GM23338 (cell line): ENCODE results near the gene CTNNA1. TPM values are rescaled to one million over a fixed set of nuclear protein-coding genes. Genes with fewer than 3 reads are reported as not detected.
"Not testable (repeated sequence)": the region's sequence is repeated elsewhere in the genome, so short reads cannot be mapped to it uniquely, and the experiment has no call there.

Source experiments
- ATAC-seq: fragments of 200-7000 bp; cut with Tn5 transposase; 3 replicates; pipeline ENCODE4 v1.9.1; 2020
- DNase-seq: peaks from one replicate; pipeline ENCODE4 v3.0.0-alpha.2; 2015; ENCODE audit warnings: low spot score
- H2AFZ ChIP-seq: fragments of 200-600 bp; sonication (generic); 2 replicates; pipeline ENCODE4 v1.8.0; 2016; ENCODE audit warnings: antibody characterized with exemption, mild to moderate bottlenecking, moderate library complexity
- H3F3A ChIP-seq: fragments of 200-600 bp; sonication (generic); replicated peaks from 2 replicates; pipeline ENCODE4 v1.8.0; 2017; ENCODE audit warnings: antibody characterized with exemption, mixed run types, low read depth
- H3K27ac ChIP-seq: fragments of 200-600 bp; sonication (generic); 2 replicates; pipeline ENCODE4 v1.6.1; 2016; ENCODE audit warnings: low read depth
- H3K27me3 ChIP-seq: fragments of 200-600 bp; sonication (generic); 2 replicates; pipeline ENCODE4 v1.8.0; 2016; ENCODE audit warnings: mild to moderate bottlenecking, mixed run types, moderate library complexity; ENCODE audit not compliant: insufficient read depth
- H3K36me3 ChIP-seq: fragments of 200-600 bp; sonication (generic); 2 replicates; pipeline ENCODE4 v1.8.0; 2016; ENCODE audit warnings: mild to moderate bottlenecking; ENCODE audit not compliant: insufficient read depth
- H3K4me1 ChIP-seq: fragments of 200-600 bp; sonication (generic); 2 replicates; pipeline ENCODE4 v1.8.0; 2016; ENCODE audit warnings: mild to moderate bottlenecking, moderate library complexity; ENCODE audit not compliant: insufficient read depth
- H3K4me2 ChIP-seq: fragments of 200-600 bp; sonication (generic); 2 replicates; pipeline ENCODE4 v1.7.1; 2017; ENCODE audit warnings: mixed run types
- H3K4me3 ChIP-seq: fragments of 200-600 bp; sonication (generic); 2 replicates; pipeline ENCODE4 v1.6.1; 2016; ENCODE audit warnings: mixed run types
- H3K79me2 ChIP-seq: fragments of 200-600 bp; sonication (generic); replicated peaks from 2 replicates; pipeline ENCODE4 v1.8.0; 2017; ENCODE audit warnings: mild to moderate bottlenecking; ENCODE audit not compliant: insufficient read depth
- H3K9me2 ChIP-seq: fragments of 200-600 bp; sonication (generic); 2 replicates; pipeline ENCODE4 v1.8.0; 2017; ENCODE audit not compliant: insufficient read depth
- H4K20me1 ChIP-seq: fragments of 200-600 bp; sonication (generic); replicated peaks from 2 replicates; pipeline ENCODE4 v1.8.0; 2017; ENCODE audit warnings: mild to moderate bottlenecking; ENCODE audit not compliant: insufficient read depth
- H3K27ac Mint-ChIP-seq: 2 replicates; pipeline ENCODE4 v1.8.0; 2020; ENCODE audit warnings: inconsistent platforms, mild to moderate bottlenecking, moderate library complexity, mixed read lengths
- H3K27me3 Mint-ChIP-seq: 3 replicates; pipeline ENCODE4 v1.8.0; 2022; ENCODE audit warnings: low read depth, mild to moderate bottlenecking, moderate library complexity, mixed read lengths, inconsistent platforms; ENCODE audit not compliant: insufficient read depth, poor library complexity
- H3K36me3 Mint-ChIP-seq: 3 replicates; pipeline ENCODE4 v1.8.0; 2021; ENCODE audit warnings: low read depth, mild to moderate bottlenecking, inconsistent platforms, moderate library complexity, mixed read lengths
- H3K4me1 Mint-ChIP-seq: 3 replicates; pipeline ENCODE4 v1.8.0; 2020; ENCODE audit warnings: mild to moderate bottlenecking, inconsistent platforms, mixed read lengths
- H3K4me3 Mint-ChIP-seq: 3 replicates; pipeline ENCODE4 v1.8.0; 2021; ENCODE audit warnings: moderate library complexity, mild to moderate bottlenecking, inconsistent platforms, mixed read lengths
- H3K9me3 Mint-ChIP-seq: 3 replicates; pipeline ENCODE4 v1.8.0; 2020; ENCODE audit warnings: moderate library complexity, mild to moderate bottlenecking, inconsistent platforms, mixed read lengths
- CREB1 ChIP-seq: fragments of 250-450 bp; sonication (Bioruptor Pico); IDR thresholded peaks from 2 replicates; pipeline ENCODE4 v1.5.0; 2020; ENCODE audit warnings: low read depth, mild to moderate bottlenecking, moderate library complexity
- CTCF ChIP-seq, 2 experiments: fragments of 200-600 bp in 1 of 2; sonication (generic) in 1 of 2; conservative IDR thresholded peaks; 2 replicates each; pipeline versions ENCODE4 v1.5.1 to v1.6.1; 2016 to 2017; ENCODE audit warnings: antibody characterized with exemption in 2 of 2, low read depth in 2 of 2, mild to moderate bottlenecking in 2 of 2, moderate library complexity in 1 of 2
- EZH2phosphoT487 ChIP-seq: fragments of 200-600 bp; sonication (generic); IDR thresholded peaks from one replicate; pipeline ENCODE4 v1.8.1; 2018; ENCODE audit warnings: antibody characterized with exemption; ENCODE audit not compliant: unreplicated experiment
- JUNB ChIP-seq: IDR thresholded peaks from one replicate; pipeline ENCODE4 v1.6.1; 2016; ENCODE audit warnings: antibody characterized with exemption; ENCODE audit not compliant: unreplicated experiment
- NANOG ChIP-seq: IDR thresholded peaks from 2 replicates; pipeline ENCODE4 v1.6.1; 2016; ENCODE audit warnings: antibody characterized with exemption, borderline replicate concordance
- POLR2AphosphoS5 ChIP-seq: IDR thresholded peaks from 2 replicates; pipeline ENCODE4 v1.6.1; 2016; ENCODE audit warnings: antibody characterized with exemption, low read depth
- STAT1 ChIP-seq: IDR thresholded peaks from one replicate; pipeline ENCODE4 v1.6.1; 2016; ENCODE audit warnings: antibody characterized with exemption; ENCODE audit not compliant: unreplicated experiment
- ZNF114 ChIP-seq: fragments of 250-450 bp; sonication (Bioruptor Pico); IDR thresholded peaks from 2 replicates; pipeline ENCODE4 v1.5.0; 2020; ENCODE audit warnings: mild to moderate bottlenecking, moderate library complexity
- ZNF331 ChIP-seq: fragments of 250-450 bp; sonication (Bioruptor Pico); IDR thresholded peaks from 2 replicates; pipeline ENCODE4 v1.5.0; 2020; ENCODE audit warnings: low read depth, mild to moderate bottlenecking, moderate library complexity
- ZNF462 ChIP-seq: fragments of 250-450 bp; sonication (Bioruptor Pico); IDR thresholded peaks from 2 replicates; pipeline ENCODE4 v1.5.0; 2020; ENCODE audit warnings: mild to moderate bottlenecking, moderate library complexity
- polyA plus RNA-seq: library from polyadenylated mRNA; unstranded; fragments of >200 nt; fragmentation: Nextera tagmentation; extraction: Ambion mirVana; gene quantifications from 2 replicates; pipeline ENCODE4 v1.2.1, GENCODE V29; 2016
- total RNA-seq: library from RNA; depleted of rRNA; stranded (reverse); fragments of >200 nt; shearing (Covaris generic); gene quantifications from 2 replicates; pipeline ENCODE4 v1.2.3, GENCODE V29; 2014
- TF ChIP-seq, protein P1 (sequence below): IDR thresholded peaks from one replicate; pipeline ENCODE4 v1.6.1; 2018; ENCODE audit warnings: antibody characterized with exemption; ENCODE audit not compliant: unreplicated experiment

CTNNA1 gene
- total and polyA plus RNA-seq, 2 experiments from 2014 or later = 111 to 348 TPM

DNA sequence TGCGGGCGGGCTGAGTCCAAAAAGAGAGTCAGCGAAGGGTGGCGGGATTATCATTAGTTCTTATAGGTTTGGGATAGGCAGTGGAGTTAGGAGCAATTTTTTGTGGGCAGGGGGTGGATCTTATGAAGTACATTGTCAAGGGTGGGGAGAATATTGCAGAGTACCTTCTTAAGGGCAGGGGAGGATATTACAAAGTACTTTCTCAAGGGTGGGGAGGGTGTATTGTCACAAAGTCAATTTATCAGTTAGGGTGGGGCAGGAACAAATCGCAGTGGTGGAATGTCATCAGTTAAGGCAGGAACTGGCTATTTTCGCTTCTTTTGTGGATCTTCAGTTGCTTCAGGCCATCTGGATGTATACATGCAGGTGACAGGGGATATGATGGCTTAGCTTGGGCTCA is 81.6 kb downstream of the CTNNA1 start:
- not testable (repeated sequence) for H4K20me1 ChIP-seq, H3F3A ChIP-seq, H3K27me3 ChIP-seq, H3K9me3 Mint-ChIP-seq, H3K9me2 ChIP-seq, H2AFZ ChIP-seq, DNase-seq, H3K36me3 ChIP-seq, ATAC-seq
- Mint-ChIP-seq H3K4me3 (peak overlapping the region; percentile 60), H3K4me1 (peaks cover 77% of the 10 kb centered on the region), H3K27ac (peak overlapping the region; percentile 95), H3K27me3 (peaks cover 11% of the 10 kb centered on the region), H3K36me3 (peaks cover 11% of the 10 kb centered on the region; the same call in 2 of the 3 replicates)
- Histone ChIP-seq H3K4me1 (peaks cover 78% of the 10 kb centered on the region), H3K27ac (peak overlapping the region; percentile 88), H3K79me2 (peaks cover 63% of the 10 kb centered on the region), H3K4me3 (peak overlapping the region; percentile 28; the same call in 1 of the 2 replicates), H3K4me2 (peak overlapping the region; percentile 56)

DNA sequence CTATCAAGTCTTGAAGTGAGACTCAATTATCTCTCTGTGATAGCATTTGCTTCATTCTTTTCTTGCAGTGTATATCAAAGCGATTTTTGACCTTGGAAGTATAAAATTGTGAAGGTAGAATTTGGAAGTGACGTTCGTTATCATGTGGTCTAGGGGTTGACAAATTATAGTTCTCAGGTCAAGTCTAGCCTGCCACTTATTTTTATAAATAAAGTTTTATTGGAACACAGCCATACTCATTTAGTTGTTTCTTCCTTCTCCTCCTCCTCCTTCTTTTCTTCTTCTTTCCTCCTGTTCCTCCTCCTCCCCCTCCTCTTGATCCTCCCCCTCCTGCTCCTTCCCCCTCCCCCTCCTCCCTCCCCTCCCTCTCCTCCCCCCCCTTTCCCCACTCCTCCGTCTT is 83.9 kb downstream of the CTNNA1 start:
- DNase-seq (peak; percentile 20), ATAC-seq (no peak)
- Mint-ChIP-seq H3K36me3 (no peaks in the 10 kb centered on the region), H3K27me3 (peaks cover 7% of the 10 kb centered on the region), H3K4me3 (no peak overlapping the region), H3K4me1 (peaks cover 61% of the 10 kb centered on the region), H3K9me3 (no peaks in the 10 kb centered on the region; the same call in 2 of the 3 replicates), H3K27ac (no peak overlapping the region)
- Histone ChIP-seq H3K4me1 (peaks cover 61% of the 10 kb centered on the region), H3K36me3 (no peaks in the 10 kb centered on the region), H3K27me3 (no peaks in the 10 kb centered on the region), H3K27ac (no peak overlapping the region), H3K4me3 (no peak overlapping the region), H4K20me1 (no peaks in the 10 kb centered on the region), H3K4me2 (peak overlapping the region; percentile 19; the same call in 1 of the 2 replicates), H3K79me2 (peaks cover 76% of the 10 kb centered on the region), H2AFZ (no peak overlapping the region), H3K9me2 (no peaks in the 10 kb centered on the region), H3F3A (no peaks in the 10 kb centered on the region)
- no peak for TF ChIP-seq STAT1
- TF ChIP-seq NANOG = no peak
- TF ChIP-seq EZH2phosphoT487 = no peak
- no peak for TF ChIP-seq CREB1 (CRISPR knock-in tag)
- TF ChIP-seq ZNF331 = no peak
- no peak for TF ChIP-seq POLR2AphosphoS5
- no peak for TF ChIP-seq ZNF462 (CRISPR knock-in tag)
- TF ChIP-seq CTCF (conservative IDR thresholded peaks at IDR 0.05; ENCODE audit: low read depth in 2 of 2) = no peak
- TF ChIP-seq JUNB = no peak
- TF ChIP-seq ZNF114 = no peak
- TF ChIP-seq, protein P1, sequence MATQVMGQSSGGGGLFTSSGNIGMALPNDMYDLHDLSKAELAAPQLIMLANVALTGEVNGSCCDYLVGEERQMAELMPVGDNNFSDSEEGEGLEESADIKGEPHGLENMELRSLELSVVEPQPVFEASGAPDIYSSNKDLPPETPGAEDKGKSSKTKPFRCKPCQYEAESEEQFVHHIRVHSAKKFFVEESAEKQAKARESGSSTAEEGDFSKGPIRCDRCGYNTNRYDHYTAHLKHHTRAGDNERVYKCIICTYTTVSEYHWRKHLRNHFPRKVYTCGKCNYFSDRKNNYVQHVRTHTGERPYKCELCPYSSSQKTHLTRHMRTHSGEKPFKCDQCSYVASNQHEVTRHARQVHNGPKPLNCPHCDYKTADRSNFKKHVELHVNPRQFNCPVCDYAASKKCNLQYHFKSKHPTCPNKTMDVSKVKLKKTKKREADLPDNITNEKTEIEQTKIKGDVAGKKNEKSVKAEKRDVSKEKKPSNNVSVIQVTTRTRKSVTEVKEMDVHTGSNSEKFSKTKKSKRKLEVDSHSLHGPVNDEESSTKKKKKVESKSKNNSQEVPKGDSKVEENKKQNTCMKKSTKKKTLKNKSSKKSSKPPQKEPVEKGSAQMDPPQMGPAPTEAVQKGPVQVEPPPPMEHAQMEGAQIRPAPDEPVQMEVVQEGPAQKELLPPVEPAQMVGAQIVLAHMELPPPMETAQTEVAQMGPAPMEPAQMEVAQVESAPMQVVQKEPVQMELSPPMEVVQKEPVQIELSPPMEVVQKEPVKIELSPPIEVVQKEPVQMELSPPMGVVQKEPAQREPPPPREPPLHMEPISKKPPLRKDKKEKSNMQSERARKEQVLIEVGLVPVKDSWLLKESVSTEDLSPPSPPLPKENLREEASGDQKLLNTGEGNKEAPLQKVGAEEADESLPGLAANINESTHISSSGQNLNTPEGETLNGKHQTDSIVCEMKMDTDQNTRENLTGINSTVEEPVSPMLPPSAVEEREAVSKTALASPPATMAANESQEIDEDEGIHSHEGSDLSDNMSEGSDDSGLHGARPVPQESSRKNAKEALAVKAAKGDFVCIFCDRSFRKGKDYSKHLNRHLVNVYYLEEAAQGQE = no peak
